HG02943 (cell line): ENCODE results near the gene AP2A1.
"Not testable (repeated sequence)": the region's sequence is repeated elsewhere in the genome, so short reads cannot be mapped to it uniquely, and the experiment has no call there.

ENCODE experiments used
- ATAC-seq: cut with Tn5 transposase; IDR thresholded peaks from one replicate; pipeline ENCODE4 v1.9.1; 2021; ENCODE audit warnings: mild to moderate bottlenecking, low read depth, moderate library complexity; ENCODE audit not compliant: unreplicated experiment

Gene AP2A1

GRCh38 chr19:49766930-49767299 is at the start of gene AP2A1:
Gene AP2A1 (plus strand): TSS chr19:49767001. CDS start chr19:49767134, 133 bp downstream.
- ATAC-seq: no peak

- ATAC-seq: no peak
Measured at GRCh38 chr19:49718511-49718910, 48.3 kb upstream of the AP2A1 start.

- ATAC-seq: no peak
Measured at GRCh38 chr19:49718991-49719390, 47.8 kb upstream of the AP2A1 start.

GRCh38 chr19:49719420-49719819 is 47.4 kb upstream of the AP2A1 start:
- ATAC-seq: not testable (repeated sequence)

- ATAC-seq: no peak
Measured at GRCh38 chr19:49727217-49728030, 39.4 kb upstream of the AP2A1 start.

GRCh38 chr19:49730166-49730565 is 36.6 kb upstream of the AP2A1 start:
- ATAC-seq: no peak

GRCh38 chr19:49738268-49738667 is 28.5 kb upstream of the AP2A1 start:
- ATAC-seq: no peak

GRCh38 chr19:49739098-49739497 is 27.7 kb upstream of the AP2A1 start:
- no peak for ATAC-seq

GRCh38 chr19:49739933-49740332 is 26.9 kb upstream of the AP2A1 start:
- ATAC-seq: no peak

- no peak for ATAC-seq
Measured at GRCh38 chr19:49741210-49741844, 25.5 kb upstream of the AP2A1 start.

- ATAC-seq: no peak
Measured at GRCh38 chr19:49744946-49745381, 21.8 kb upstream of the AP2A1 start.

- no peak for ATAC-seq
Measured at GRCh38 chr19:49746206-49746958, 20.4 kb upstream of the AP2A1 start.

- ATAC-seq: no peak
Measured at GRCh38 chr19:49749055-49749716, 17.6 kb upstream of the AP2A1 start.

GRCh38 chr19:49749771-49750170 is 17.0 kb upstream of the AP2A1 start:
- no peak for ATAC-seq

GRCh38 chr19:49752701-49753100 is 14.1 kb upstream of the AP2A1 start:
- ATAC-seq: no peak

- ATAC-seq: no peak
Measured at GRCh38 chr19:49755956-49756355, 10.8 kb upstream of the AP2A1 start.

GRCh38 chr19:49758292-49758691 is 8.5 kb upstream of the AP2A1 start:
- no peak for ATAC-seq

- ATAC-seq: no peak
Measured at GRCh38 chr19:49761249-49761624, 5.6 kb upstream of the AP2A1 start.

- no peak for ATAC-seq
Measured at GRCh38 chr19:49761625-49762311, 5.0 kb upstream of the AP2A1 start.

- no peak for ATAC-seq
Measured at GRCh38 chr19:49763230-49763629, 3.6 kb upstream of the AP2A1 start, which contains the start of gene TSKS. Gene TSKS (minus strand): TSS chr19:49763306. CDS start chr19:49763247, 59 bp downstream.
